Stimulated activated CD8-positive, alpha-beta memory T cell treated with anti-CD3 and anti-CD28 coated beads, Interleukin-7, amount 100 ng/mL, for 24 hours (primary cell): ENCODE measurements around the gene NAA10.

Experiments used
- DNase-seq: peaks from one replicate; pipeline ENCODE4 v3.0.0-alpha.2; 2020; ENCODE audit warnings: low read depth

Gene NAA10

GRCh38 chrX:153927922-153928760 is 6.7 kb downstream of the NAA10 start:
- peak; percentile 74 for DNase-seq

- no peak for DNase-seq
Observed at GRCh38 chrX:153927672-153927921, 7.2 kb downstream of the NAA10 start.

- peak; percentile 41 for DNase-seq
Observed at GRCh38 chrX:153926858-153927671, 7.8 kb downstream of the NAA10 start.

GRCh38 chrX:153926552-153926857 is 8.3 kb downstream of the NAA10 start:
- DNase-seq, result no peak

- DNase-seq, result no peak
Observed at GRCh38 chrX:153925739-153926551, 8.9 kb downstream of the NAA10 start, which contains the start of gene ARHGAP4. Gene ARHGAP4 (minus strand): TSS chrX:153926264. CDS start chrX:153926202, 62 bp downstream.

GRCh38 chrX:153925387-153925738 is 9.5 kb downstream of the NAA10 start:
- no peak for DNase-seq

- DNase-seq, result no peak
Observed at GRCh38 chrX:153924149-153924861, 10.5 kb downstream of the NAA10 start.

- no peak for DNase-seq
Observed at GRCh38 chrX:153922932-153923857, 11.6 kb downstream of the NAA10 start.

GRCh38 chrX:153921511-153922446 is 13.1 kb downstream of the NAA10 start:
- DNase-seq, result no peak

GRCh38 chrX:153921070-153921469 is 13.8 kb downstream of the NAA10 start:
- DNase-seq, result no peak

GRCh38 chrX:153920546-153920945 is 14.3 kb downstream of the NAA10 start:
- DNase-seq, result no peak

GRCh38 chrX:153919281-153919680 is 15.6 kb downstream of the NAA10 start:
- no peak for DNase-seq

- no peak for DNase-seq
Observed at GRCh38 chrX:153917869-153918268, 17.0 kb downstream of the NAA10 start.

GRCh38 chrX:153913701-153914100 is 21.1 kb downstream of the NAA10 start:
- no peak for DNase-seq

GRCh38 chrX:153913211-153913610 is 21.6 kb downstream of the NAA10 start:
- no peak for DNase-seq

GRCh38 chrX:153911798-153912197 is 23.0 kb downstream of the NAA10 start:
- no peak for DNase-seq

GRCh38 chrX:153910446-153910845 is 24.4 kb downstream of the NAA10 start:
- DNase-seq, result no peak

- DNase-seq, result no peak
Observed at GRCh38 chrX:153909980-153910360, 24.9 kb downstream of the NAA10 start.

GRCh38 chrX:153909024-153909979 is 25.5 kb downstream of the NAA10 start:
- DNase-seq, result no peak
